H7 (cell line): ENCODE data around the gene SLC25A14. TPM values are rescaled to one million over a fixed set of nuclear protein-coding genes. Genes with fewer than 3 reads are reported as not detected.

Source experiments
- DNase-seq: peaks from one replicate; pipeline ENCODE4 v3.0.0; 2012
- H3K27me3 ChIP-seq: 2 replicates; pipeline ENCODE4 v1.6.0; 2011; ENCODE audit warnings: mild to moderate bottlenecking, low read length; ENCODE audit not compliant: control insufficient read depth, insufficient read depth
- H3K36me3 ChIP-seq: replicated peaks from 2 replicates; pipeline ENCODE4 v1.5.1; 2011; ENCODE audit warnings: low read length; ENCODE audit not compliant: control insufficient read depth, insufficient read depth
- H3K4me3 ChIP-seq: 2 replicates; pipeline ENCODE4 v1.5.1; 2011; ENCODE audit warnings: low read depth, mild to moderate bottlenecking, control low read depth, low read length, moderate library complexity; ENCODE audit not compliant: insufficient read depth
- total RNA-seq: library from RNA; depleted of rRNA; stranded (reverse); fragments of >200 nt; shearing (Covaris generic); gene quantifications from 2 replicates; pipeline ENCODE4 v1.2.3, GENCODE V29; 2014; rRNA removed

The SLC25A14 gene
- total RNA-seq, 1 experiment from 2014 or later = 24.9 TPM

GRCh38 chrX:130413415-130413814 lies 73.7 kb downstream of the SLC25A14 start:
- Histone ChIP-seq H3K36me3 (peaks cover 19% of the 10 kb centered on the region), H3K27me3 (no peaks in the 10 kb centered on the region), H3K4me3 (no peak overlapping the region)
- DNase-seq = no peak

GRCh38 chrX:130414800-130415199 lies 75.1 kb downstream of the SLC25A14 start:
- Histone ChIP-seq H3K4me3 (no peak overlapping the region), H3K27me3 (no peaks in the 10 kb centered on the region), H3K36me3 (peaks cover 16% of the 10 kb centered on the region)
- no peak for DNase-seq

- no peaks in the 10 kb centered on the region for H3K27me3 ChIP-seq
- peaks cover 13% of the 10 kb centered on the region for H3K36me3 ChIP-seq
- DNase-seq = no peak
- H3K4me3 ChIP-seq = no peak overlapping the region
These were observed 75.5 kb downstream of the SLC25A14 start for GRCh38 chrX:130415201-130415600.

GRCh38 chrX:130416785-130417184 lies 77.1 kb downstream of the SLC25A14 start:
- peaks cover 6% of the 10 kb centered on the region for H3K36me3 ChIP-seq
- no peak for DNase-seq
- H3K27me3 ChIP-seq = no peaks in the 10 kb centered on the region

GRCh38 chrX:130418066-130418465 lies 78.3 kb downstream of the SLC25A14 start:
- Histone ChIP-seq H3K4me3 (no peak overlapping the region), H3K36me3 (peaks cover 3% of the 10 kb centered on the region), H3K27me3 (no peaks in the 10 kb centered on the region)
- no peak for DNase-seq

More at GRCh38 chrX:130416785-130417184, 77.1 kb downstream of the SLC25A14 start:
- no peak overlapping the region for H3K4me3 ChIP-seq

GRCh38 chrX:130418740-130419139 lies 79.0 kb downstream of the SLC25A14 start:
- H3K27me3 ChIP-seq = no peaks in the 10 kb centered on the region
- no peak for DNase-seq
- H3K4me3 ChIP-seq = no peak overlapping the region
- peaks cover 3% of the 10 kb centered on the region; the same call in 1 of the 2 replicates for H3K36me3 ChIP-seq

GRCh38 chrX:130419263-130419662 lies 79.5 kb downstream of the SLC25A14 start:
- DNase-seq = no peak
- no peaks in the 10 kb centered on the region for H3K27me3 ChIP-seq
- peaks cover 3% of the 10 kb centered on the region; the same call in 1 of the 2 replicates for H3K36me3 ChIP-seq
- no peak overlapping the region for H3K4me3 ChIP-seq

Other genes with a start within 250 kb of the SLC25A14 start
- 3.7 and 4.3 TPM in 2 replicates for gene ELF4, start 229.4 kb upstream of the SLC25A14 start, total RNA-seq
- gene AIFM1, start 174.1 kb upstream of the SLC25A14 start, total RNA-seq = 59.4 and 65.7 TPM in 2 replicates
- gene RAB33A, start 168.0 kb upstream of the SLC25A14 start, total RNA-seq = 0.81 TPM in 1 of 2 replicates, not detected in the other
- gene ZNF280C, start 71.0 kb upstream of the SLC25A14 start, total RNA-seq = 52.7 and 65.0 TPM in 2 replicates
- gene GPR119, start 45.8 kb downstream of the SLC25A14 start, total RNA-seq = not detected in 2 replicates
- 42.8 and 62.9 TPM in 2 replicates for gene RBMX2, start 62.1 kb downstream of the SLC25A14 start, total RNA-seq